ENCODE data around the gene CLSTN1.
"Not testable (repeated sequence)": the region's sequence is repeated elsewhere in the genome, so short reads cannot be mapped to it uniquely, and the experiment has no call there.

Gene CLSTN1

GRCh38 chr1:9760824-9761223, 62.9 kb downstream of the CLSTN1 start:
- no peak for DNase-seq

GRCh38 chr1:9759939-9760338, 63.8 kb downstream of the CLSTN1 start:
- no peak for DNase-seq

- DNase-seq: no peak
Observed at GRCh38 chr1:9758559-9759121, 65.1 kb downstream of the CLSTN1 start.

- no peak for DNase-seq
Observed at GRCh38 chr1:9755441-9755995, 68.2 kb downstream of the CLSTN1 start.

- no peak for DNase-seq
Observed at GRCh38 chr1:9753121-9753531, 70.6 kb downstream of the CLSTN1 start.

GRCh38 chr1:9751971-9752370, 71.8 kb downstream of the CLSTN1 start:
- no peak for DNase-seq

GRCh38 chr1:9749361-9749760, 74.4 kb downstream of the CLSTN1 start:
- DNase-seq: no peak

GRCh38 chr1:9748391-9748790, 75.4 kb downstream of the CLSTN1 start:
- not testable (repeated sequence) for DNase-seq

GRCh38 chr1:9746651-9747050, 77.1 kb downstream of the CLSTN1 start:
- no peak for DNase-seq

- DNase-seq: no peak
Observed at GRCh38 chr1:9746211-9746610, 77.6 kb downstream of the CLSTN1 start.

GRCh38 chr1:9744106-9744799, 79.5 kb downstream of the CLSTN1 start:
- DNase-seq: no peak

- no peak for DNase-seq
Observed at GRCh38 chr1:9737671-9738070, 86.1 kb downstream of the CLSTN1 start.

GRCh38 chr1:9737057-9737456, 86.7 kb downstream of the CLSTN1 start:
- DNase-seq: no peak

- no peak for DNase-seq
Observed at GRCh38 chr1:9736241-9736640, 87.5 kb downstream of the CLSTN1 start.

GRCh38 chr1:9735800-9736199, 88.0 kb downstream of the CLSTN1 start:
- DNase-seq: no peak

- DNase-seq: no peak
Observed at GRCh38 chr1:9733160-9733789, 90.5 kb downstream of the CLSTN1 start.

GRCh38 chr1:9732123-9732971, 91.4 kb downstream of the CLSTN1 start:
- no peak for DNase-seq

- DNase-seq: no peak
Observed at GRCh38 chr1:9731561-9731960, 92.2 kb downstream of the CLSTN1 start.

- DNase-seq: no peak
Observed at GRCh38 chr1:9731051-9731537, 92.7 kb downstream of the CLSTN1 start.

GRCh38 chr1:9730096-9730901, 93.5 kb downstream of the CLSTN1 start:
- DNase-seq: no peak

- DNase-seq: no peak
Observed at GRCh38 chr1:9729523-9729922, 94.2 kb downstream of the CLSTN1 start.
